DND-41 (cell line): ENCODE measurements around the gene HMCN1.
A peak's percentile ranks its signal among the peaks of the same experiment; 100 is the strongest.

ENCODE experiments used
- ATAC-seq: fragments of 200-7000 bp; cut with Tn5 transposase; 3 replicates; pipeline ENCODE4 v1.9.1; 2021; ENCODE audit warnings: low read depth; ENCODE audit not compliant: insufficient read depth
- DNase-seq: peaks from one replicate; pipeline ENCODE4 v3.0.0-alpha.2; 2020
- H2AFZ ChIP-seq: 2 replicates; pipeline ENCODE4 v1.6.0; 2012; ENCODE audit warnings: low read depth, low read length
- H3K27ac ChIP-seq: 2 replicates; pipeline ENCODE4 v1.5.1; 2012; ENCODE audit warnings: low read length, inconsistent platforms
- H3K27me3 ChIP-seq: fragments of 200-600 bp; sonication (generic); 2 replicates; pipeline ENCODE4 v1.6.0; 2012; ENCODE audit warnings: low read length, mild to moderate bottlenecking, inconsistent platforms; ENCODE audit not compliant: insufficient read depth, poor library complexity
- H3K36me3 ChIP-seq: 2 replicates; pipeline ENCODE4 v1.5.1; 2012; ENCODE audit warnings: low read length, inconsistent platforms; ENCODE audit not compliant: insufficient read depth
- H3K4me1 ChIP-seq: 2 replicates; pipeline ENCODE4 v1.5.1; 2012; ENCODE audit warnings: mild to moderate bottlenecking, low read length; ENCODE audit not compliant: insufficient read depth
- H3K4me2 ChIP-seq: 2 replicates; pipeline ENCODE4 v1.6.0; 2012; ENCODE audit warnings: mild to moderate bottlenecking, moderate library complexity, low read length, inconsistent platforms; ENCODE audit not compliant: insufficient read depth
- H3K4me3 ChIP-seq, 2 experiments: fragments of 200-600 bp in 1 of 2; shearing (Covaris generic) in 1 of 2; 2 replicates each; pipeline ENCODE4 v1.5.1; 2012 to 2016; ENCODE audit warnings: inconsistent platforms in 2 of 2, low read length in 2 of 2, mild to moderate bottlenecking in 2 of 2, low read depth in 1 of 2, moderate library complexity in 1 of 2
- H3K79me2 ChIP-seq: 2 replicates; pipeline ENCODE4 v1.6.0; 2012; ENCODE audit warnings: low read length, inconsistent platforms; ENCODE audit not compliant: insufficient read depth
- H3K9ac ChIP-seq: 2 replicates; pipeline ENCODE4 v1.6.0; 2012; ENCODE audit warnings: low read depth, mild to moderate bottlenecking, inconsistent platforms, low read length, moderate library complexity
- H3K9me3 ChIP-seq: 2 replicates; pipeline ENCODE4 v1.5.1; 2012; ENCODE audit warnings: low read length, moderate library complexity, mild to moderate bottlenecking, inconsistent platforms; ENCODE audit not compliant: insufficient read depth, severe bottlenecking
- H4K20me1 ChIP-seq: 2 replicates; pipeline ENCODE4 v1.6.0; 2012; ENCODE audit warnings: low read length; ENCODE audit not compliant: insufficient read depth
- EZH2 ChIP-seq: IDR thresholded peaks from 3 replicates; pipeline ENCODE4 v1.6.1; 2012; ENCODE audit warnings: borderline replicate concordance, low read depth, mild to moderate bottlenecking, moderate library complexity, low read length, inconsistent platforms; ENCODE audit not compliant: severe bottlenecking
- TF ChIP-seq, protein P1 (sequence below): IDR thresholded peaks from 2 replicates; pipeline ENCODE4 v1.5.1; 2012; ENCODE audit warnings: borderline replicate concordance, low read length, moderate library complexity, mild to moderate bottlenecking; ENCODE audit not compliant: poor library complexity, severe bottlenecking; ENCODE audit errors: extremely low read depth

Gene HMCN1

DNA sequence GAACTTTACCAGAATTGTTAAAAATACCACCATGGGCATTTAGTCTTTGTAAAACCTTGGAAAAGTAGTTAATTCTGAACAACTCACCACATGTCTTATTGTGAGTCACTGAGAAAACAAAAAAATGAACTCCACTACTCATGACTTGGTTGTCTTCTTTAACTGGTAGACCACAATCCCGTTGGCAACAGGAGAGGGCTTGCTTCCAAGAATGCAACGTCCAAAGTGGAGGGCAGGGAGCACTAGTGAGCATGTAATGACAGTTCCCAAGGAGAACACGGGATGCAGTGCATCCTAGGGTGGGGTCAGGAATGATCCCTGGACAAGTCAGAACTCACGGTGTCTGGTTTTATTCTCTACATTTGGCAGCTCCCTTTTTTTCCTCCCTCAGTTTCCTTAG lies 15.2 kb upstream of the HMCN1 start:
- no peaks in the 10 kb centered on the region for H3K9me3 ChIP-seq
- no peaks in the 10 kb centered on the region for H3K79me2 ChIP-seq
- ATAC-seq (no peak), DNase-seq (no peak)
- no peak overlapping the region for H2AFZ ChIP-seq
- no peak overlapping the region for H3K4me2 ChIP-seq
- no peaks in the 10 kb centered on the region for H3K4me1 ChIP-seq
- no peaks in the 10 kb centered on the region for H3K36me3 ChIP-seq
- no peak for TF ChIP-seq EZH2
- TF ChIP-seq, protein P1, sequence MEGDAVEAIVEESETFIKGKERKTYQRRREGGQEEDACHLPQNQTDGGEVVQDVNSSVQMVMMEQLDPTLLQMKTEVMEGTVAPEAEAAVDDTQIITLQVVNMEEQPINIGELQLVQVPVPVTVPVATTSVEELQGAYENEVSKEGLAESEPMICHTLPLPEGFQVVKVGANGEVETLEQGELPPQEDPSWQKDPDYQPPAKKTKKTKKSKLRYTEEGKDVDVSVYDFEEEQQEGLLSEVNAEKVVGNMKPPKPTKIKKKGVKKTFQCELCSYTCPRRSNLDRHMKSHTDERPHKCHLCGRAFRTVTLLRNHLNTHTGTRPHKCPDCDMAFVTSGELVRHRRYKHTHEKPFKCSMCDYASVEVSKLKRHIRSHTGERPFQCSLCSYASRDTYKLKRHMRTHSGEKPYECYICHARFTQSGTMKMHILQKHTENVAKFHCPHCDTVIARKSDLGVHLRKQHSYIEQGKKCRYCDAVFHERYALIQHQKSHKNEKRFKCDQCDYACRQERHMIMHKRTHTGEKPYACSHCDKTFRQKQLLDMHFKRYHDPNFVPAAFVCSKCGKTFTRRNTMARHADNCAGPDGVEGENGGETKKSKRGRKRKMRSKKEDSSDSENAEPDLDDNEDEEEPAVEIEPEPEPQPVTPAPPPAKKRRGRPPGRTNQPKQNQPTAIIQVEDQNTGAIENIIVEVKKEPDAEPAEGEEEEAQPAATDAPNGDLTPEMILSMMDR, result no peak
- H3K27ac ChIP-seq, result no peak overlapping the region
- no peaks in the 10 kb centered on the region for H3K27me3 ChIP-seq
- no peak overlapping the region for H3K4me3 ChIP-seq
- no peak overlapping the region for H3K9ac ChIP-seq
- no peaks in the 10 kb centered on the region for H4K20me1 ChIP-seq

GRCh38 chr1:185720633-185721272 lies 13.4 kb upstream of the HMCN1 start:
- no peaks in the 10 kb centered on the region for H3K36me3 ChIP-seq
- no peak for ATAC-seq

DNA sequence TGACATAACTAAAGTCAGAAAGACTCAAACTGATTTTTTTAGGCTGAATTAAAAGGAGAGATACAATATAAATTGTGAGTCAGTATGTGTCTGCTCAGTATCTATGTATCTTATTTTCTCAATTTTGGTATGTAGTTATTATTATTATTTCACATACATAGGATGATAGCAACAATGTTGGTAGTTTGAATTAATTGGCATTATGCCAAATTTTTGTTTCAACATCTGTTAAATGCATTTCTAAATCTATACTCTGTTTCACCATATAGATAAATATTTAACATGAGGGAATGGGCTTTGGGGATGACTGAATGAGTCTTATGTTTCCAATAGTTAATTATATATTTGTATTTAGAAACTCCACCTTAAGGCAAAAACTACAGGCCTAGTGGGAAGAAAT lies 12.6 kb upstream of the HMCN1 start:
- DNase-seq (no peak), ATAC-seq (no peak)
- H3K36me3 ChIP-seq, result no peaks in the 10 kb centered on the region
- H3K79me2 ChIP-seq, result no peaks in the 10 kb centered on the region
- no peak overlapping the region for H3K27ac ChIP-seq
- TF ChIP-seq EZH2, result no peak
- TF ChIP-seq, protein P1, result no peak
- H3K27me3 ChIP-seq, result no peaks in the 10 kb centered on the region
- no peak overlapping the region for H3K4me2 ChIP-seq
- H3K4me1 ChIP-seq, result no peaks in the 10 kb centered on the region
- H3K4me3 ChIP-seq, result no peak overlapping the region
- no peak overlapping the region for H3K9ac ChIP-seq
- H4K20me1 ChIP-seq, result no peaks in the 10 kb centered on the region
- no peaks in the 10 kb centered on the region for H3K9me3 ChIP-seq
- H2AFZ ChIP-seq, result no peak overlapping the region

More at GRCh38 chr1:185720633-185721272, 13.4 kb upstream of the HMCN1 start:
- H3K27me3 ChIP-seq, result no peaks in the 10 kb centered on the region
- no peak overlapping the region for H3K4me2 ChIP-seq
- H3K79me2 ChIP-seq, result no peaks in the 10 kb centered on the region
- no peak for TF ChIP-seq EZH2
- TF ChIP-seq, protein P1, result peak; percentile 52
- no peaks in the 10 kb centered on the region for H4K20me1 ChIP-seq
- no peaks in the 10 kb centered on the region for H3K4me1 ChIP-seq
- no peak overlapping the region for H2AFZ ChIP-seq
- no peak overlapping the region for H3K9ac ChIP-seq
- no peak for DNase-seq
- H3K9me3 ChIP-seq, result no peaks in the 10 kb centered on the region
- no peak overlapping the region for H3K27ac ChIP-seq
- H3K4me3 ChIP-seq, result no peak overlapping the region
